Neutrophil (primary cell): ENCODE measurements around the gene GZMB.
"Not testable (repeated sequence)": the region's sequence is repeated elsewhere in the genome, so short reads cannot be mapped to it uniquely, and the experiment has no call there.

ENCODE experiments used
- H3K27ac ChIP-seq: fragments of 200-600 bp; sonication (generic); 2 replicates; pipeline ENCODE4 v1.5.1; 2016; ENCODE audit warnings: mild to moderate bottlenecking, moderate library complexity
- H3K27me3 ChIP-seq: fragments of 200-600 bp; sonication (generic); 2 replicates; pipeline ENCODE4 v1.6.0; 2016; ENCODE audit warnings: mild to moderate bottlenecking
- H3K36me3 ChIP-seq: fragments of 200-600 bp; sonication (generic); 2 replicates; pipeline ENCODE4 v1.5.1; 2017
- H3K4me1 ChIP-seq, 2 experiments: fragments of 200-600 bp in 1 of 2; sonication (generic) in 1 of 2; 1 replicate in 1 of 2; 2 replicates in 1 of 2; pipeline versions ENCODE4 v1.5.1 to v1.6.1; 2013 to 2016; ENCODE audit warnings: low read depth in 1 of 2, low read length in 1 of 2, mild to moderate bottlenecking in 1 of 2, moderate library complexity in 1 of 2; ENCODE audit not compliant: control insufficient read depth in 1 of 2, insufficient read depth in 1 of 2
- H3K4me3 ChIP-seq, 2 experiments: fragments of 200-600 bp in 1 of 2; sonication (generic) in 1 of 2; 1 replicate in 1 of 2; 2 replicates in 1 of 2; pipeline ENCODE4 v1.5.1; 2013 to 2016; ENCODE audit warnings: low read depth in 1 of 2, low read length in 1 of 2, mild to moderate bottlenecking in 1 of 2, moderate library complexity in 1 of 2
- H3K9me3 ChIP-seq: fragments of 200-600 bp; sonication (generic); 2 replicates; pipeline ENCODE4 v1.5.1; 2016
- CTCF ChIP-seq: fragments of 200-600 bp; sonication (generic); IDR thresholded peaks from 2 replicates; pipeline ENCODE4 v1.5.1; 2016; ENCODE audit warnings: antibody characterized with exemption

The GZMB gene

GRCh38 chr14:24669651-24670050, 35.7 kb upstream of the GZMB start:
- no peaks in the 10 kb centered on the region for H3K36me3 ChIP-seq
- no peak overlapping the region for H3K4me3 ChIP-seq
- no peaks in the 10 kb centered on the region for H3K9me3 ChIP-seq
- no peak overlapping the region for H3K27ac ChIP-seq
- H3K27me3 ChIP-seq: no peaks in the 10 kb centered on the region
- H3K4me1 ChIP-seq: peaks cover 26 to 28% of the 10 kb centered on the region in 2 experiments
- no peak for TF ChIP-seq CTCF

DNA sequence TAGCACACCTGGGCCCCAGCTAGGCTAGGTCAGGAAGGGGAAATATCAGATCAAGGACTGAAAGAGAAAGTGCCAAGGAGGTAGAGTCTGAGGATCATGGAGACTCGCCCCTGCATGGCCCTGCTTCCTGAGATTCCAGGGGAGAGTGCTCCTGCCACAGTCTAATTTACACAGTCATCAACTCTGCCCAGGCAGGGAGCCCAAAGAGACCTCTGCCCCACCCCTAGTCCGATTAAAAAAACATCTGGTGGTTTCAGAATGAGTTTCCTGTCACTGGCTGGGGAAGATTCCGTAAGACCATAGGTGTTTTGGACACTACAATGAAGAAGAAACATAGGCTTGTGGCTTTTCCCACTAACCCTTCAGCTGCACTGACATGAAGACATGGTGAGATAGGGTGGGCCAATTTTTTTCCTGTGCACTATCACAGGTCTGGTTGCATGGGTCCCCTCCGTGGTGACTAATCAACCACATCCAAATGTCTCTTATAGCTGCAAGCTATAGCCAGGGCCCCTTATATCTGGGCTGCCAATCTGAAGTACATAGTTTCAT, 31.5 kb upstream of the GZMB start:
- TF ChIP-seq CTCF: no peak
- H3K27me3 ChIP-seq: peaks cover 9% of the 10 kb centered on the region
- H3K4me1 ChIP-seq: peaks cover 8 to 19% of the 10 kb centered on the region in 2 experiments
- H3K9me3 ChIP-seq: no peaks in the 10 kb centered on the region
- no peak overlapping the region for H3K27ac ChIP-seq
- no peak overlapping the region for H3K4me3 ChIP-seq
- no peaks in the 10 kb centered on the region for H3K36me3 ChIP-seq

- no peak for TF ChIP-seq CTCF
- no peak overlapping the region for H3K27ac ChIP-seq
- no peaks in the 10 kb centered on the region for H3K9me3 ChIP-seq
- H3K4me1 ChIP-seq: peaks cover 17 to 26% of the 10 kb centered on the region in 2 experiments
- H3K36me3 ChIP-seq: no peaks in the 10 kb centered on the region
- no peak overlapping the region for H3K4me3 ChIP-seq
- peaks cover 11% of the 10 kb centered on the region for H3K27me3 ChIP-seq
These were observed 30.4 kb upstream of the GZMB start for GRCh38 chr14:24664366-24664765.

- H3K27me3 ChIP-seq: peaks cover 27% of the 10 kb centered on the region
- peaks cover 17 to 26% of the 10 kb centered on the region in 2 experiments for H3K4me1 ChIP-seq
- no peak overlapping the region for H3K27ac ChIP-seq
- H3K4me3 ChIP-seq: no peak overlapping the region
- no peaks in the 10 kb centered on the region for H3K36me3 ChIP-seq
- no peak for TF ChIP-seq CTCF
- H3K9me3 ChIP-seq: no peaks in the 10 kb centered on the region
These were observed 28.8 kb upstream of the GZMB start for GRCh38 chr14:24662753-24663152.

DNA sequence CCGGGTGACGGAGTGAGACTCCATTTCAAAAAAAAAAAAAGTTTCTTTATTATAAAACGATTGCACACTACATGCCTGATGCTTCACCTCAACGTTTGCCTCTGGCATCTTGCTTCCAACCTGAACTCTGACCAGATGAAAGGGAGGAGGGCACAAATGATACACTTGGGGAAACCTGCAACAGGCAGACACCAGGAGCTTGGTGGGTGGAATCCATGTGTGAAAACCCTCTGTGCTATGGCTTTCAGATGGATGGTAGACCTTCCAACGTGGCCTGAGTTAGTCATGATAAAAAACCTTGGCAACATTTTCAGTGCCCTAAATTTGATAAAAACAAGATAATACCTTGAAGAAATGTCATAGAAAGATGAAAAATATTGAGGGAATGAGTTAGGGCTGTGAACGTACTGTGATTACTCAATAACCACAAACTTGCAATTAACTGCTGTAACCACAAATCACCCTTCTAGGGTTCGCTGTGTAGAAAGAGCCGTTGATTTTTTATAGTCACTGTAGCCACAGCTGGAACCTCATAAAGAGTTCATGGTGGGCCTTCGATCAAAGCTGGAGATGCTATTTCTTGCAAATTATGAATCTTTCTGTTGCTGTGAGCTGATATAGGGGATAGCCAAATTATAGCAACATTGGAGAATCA, 26.1 kb upstream of the GZMB start:
- peak overlapping the region in 1 of 2 experiments; percentile 5 for H3K4me3 ChIP-seq
- no peak overlapping the region for H3K27ac ChIP-seq

DNA sequence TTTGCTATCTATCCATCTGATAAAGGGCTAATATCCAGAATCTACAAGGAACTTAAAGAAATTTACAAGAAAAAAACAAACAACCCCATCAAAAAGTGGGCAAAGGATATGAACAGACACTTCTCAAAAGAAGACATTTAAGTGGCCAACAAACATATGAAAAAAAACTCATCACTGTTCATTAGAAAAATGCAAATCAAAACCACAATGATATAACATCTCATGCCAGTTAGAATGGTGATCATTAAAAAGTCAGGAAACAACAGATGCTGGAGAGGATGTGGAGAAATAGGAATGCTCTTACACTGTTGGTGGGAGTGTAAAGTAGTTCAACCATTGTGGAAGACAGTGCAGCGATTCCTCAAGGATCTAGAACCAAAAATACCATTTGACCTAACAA, 14.4 kb upstream of the GZMB start:
- not testable (repeated sequence) for H3K4me3 ChIP-seq, H3K9me3 ChIP-seq, H3K36me3 ChIP-seq, H3K27ac ChIP-seq, H3K4me1 ChIP-seq, H3K27me3 ChIP-seq

More for the DNA sequence above, 26.1 kb upstream of the GZMB start:
- Histone ChIP-seq H3K4me1 (peaks cover 10 to 19% of the 10 kb centered on the region in 2 experiments), H3K27me3 (peaks cover 46% of the 10 kb centered on the region), H3K36me3 (no peaks in the 10 kb centered on the region), H3K9me3 (no peaks in the 10 kb centered on the region)
- no peak for TF ChIP-seq CTCF
